ENCODE results near the gene TGFBR3. TPM values are rescaled to one million over a fixed set of nuclear protein-coding genes. Genes with fewer than 3 reads are reported as not detected.

Gene TGFBR3
- total RNA-seq, 1 donor from 2014 or later = 8.9 TPM

DNA sequence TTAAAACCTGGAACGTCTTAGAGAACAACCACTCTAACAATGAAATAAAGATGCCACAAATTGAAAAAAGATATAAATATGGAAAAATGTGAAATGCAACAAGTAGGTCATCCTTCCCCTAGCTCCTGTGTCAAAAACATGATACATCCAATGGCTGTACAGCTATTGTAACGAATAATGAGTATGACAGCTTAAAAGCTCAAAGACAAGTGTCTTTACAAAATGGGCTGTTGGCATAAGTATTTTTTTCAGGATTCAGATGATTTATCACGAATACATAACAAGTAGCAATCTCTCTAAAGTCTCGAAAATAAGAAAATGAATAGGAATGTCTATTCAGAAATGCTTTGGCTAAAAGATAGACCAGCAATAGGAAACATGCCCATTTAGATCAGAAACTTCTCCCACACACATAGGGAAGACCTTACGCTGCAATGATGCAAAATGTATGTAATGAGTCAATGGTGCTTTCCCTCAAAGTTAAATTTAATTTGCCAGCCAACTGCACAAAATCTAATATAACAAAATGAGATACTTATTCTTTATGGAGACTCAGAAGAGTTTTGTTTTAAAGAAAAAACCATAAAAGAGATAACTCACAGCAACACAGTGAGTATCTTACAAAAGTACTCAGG, 8.3 kb downstream of the TGFBR3 start:
- no peak for DNase-seq (ENCODE audit: low spot score)
- peaks cover 56% of the 10 kb centered on the region for H3K4me1 Mint-ChIP-seq (ENCODE audit: low read depth)
- peak overlapping the region; percentile 73 for H3K4me3 Mint-ChIP-seq
- peaks cover 9% of the 10 kb centered on the region for H3K27me3 Mint-ChIP-seq (ENCODE audit: insufficient read depth)
- H3K36me3 Mint-ChIP-seq (ENCODE audit: low read depth) = no peaks in the 10 kb centered on the region
- peak overlapping the region; percentile 87 for H3K27ac Mint-ChIP-seq
- peaks cover 8% of the 10 kb centered on the region for H3K9me3 Mint-ChIP-seq
- intact Hi-C loops (cut with micrococcal nuclease) = loop anchor here (1.0 to 10.0 kb wide), 9 partner anchors 8 to 709 kb away; partner anchors contain the start of gene GFI1

DNA sequence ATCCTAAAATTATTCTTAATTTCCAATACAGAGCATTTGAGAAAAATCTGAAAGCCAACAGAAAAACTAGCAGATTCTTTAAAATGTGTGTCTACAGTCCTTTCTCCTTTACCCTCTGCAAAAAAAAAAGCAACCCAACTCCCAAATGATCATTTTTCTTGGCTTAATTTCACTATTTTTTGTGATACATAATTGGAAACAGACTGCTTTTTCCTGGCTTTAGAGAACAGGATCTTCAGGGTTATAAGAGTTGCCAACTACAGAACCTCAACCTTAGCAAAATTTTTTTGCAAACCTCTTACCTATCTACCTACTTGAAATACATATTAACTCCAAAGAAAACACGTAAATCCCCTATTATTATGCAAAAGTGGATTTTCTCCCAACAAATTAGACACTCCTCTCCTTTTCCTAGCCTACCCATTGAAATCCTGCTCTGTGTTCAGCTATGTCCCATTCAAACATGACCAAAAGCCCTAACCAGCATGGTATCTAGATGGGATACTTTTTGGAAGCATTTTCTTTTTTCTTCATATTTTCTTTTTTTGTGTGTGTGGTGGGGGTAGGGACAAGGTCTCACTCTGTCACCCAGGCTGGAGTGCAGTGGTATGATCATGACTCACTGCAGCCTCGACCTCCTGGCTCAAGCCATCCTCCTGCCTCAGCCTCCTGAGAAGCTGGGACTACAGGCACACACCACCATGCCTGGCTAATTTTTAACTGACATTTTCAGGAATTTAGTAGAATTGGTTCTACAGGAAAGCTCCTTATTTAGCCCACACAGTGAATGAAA, 9.0 kb downstream of the TGFBR3 start:
- Mint-ChIP-seq H3K27me3 (ENCODE audit: insufficient read depth) (peaks cover 9% of the 10 kb centered on the region), H3K36me3 (ENCODE audit: low read depth) (no peaks in the 10 kb centered on the region), H3K4me3 (peak overlapping the region; percentile 73), H3K9me3 (peaks cover 8% of the 10 kb centered on the region), H3K4me1 (ENCODE audit: low read depth) (peaks cover 62% of the 10 kb centered on the region), H3K27ac (peak overlapping the region; percentile 87)
- DNase-seq (ENCODE audit: low spot score) = no peak
- intact Hi-C loops (cut with micrococcal nuclease) = loop anchor here (1.0 to 10.0 kb wide), 13 partner anchors 8 to 710 kb away; partner anchors contain the start of gene GFI1

DNA sequence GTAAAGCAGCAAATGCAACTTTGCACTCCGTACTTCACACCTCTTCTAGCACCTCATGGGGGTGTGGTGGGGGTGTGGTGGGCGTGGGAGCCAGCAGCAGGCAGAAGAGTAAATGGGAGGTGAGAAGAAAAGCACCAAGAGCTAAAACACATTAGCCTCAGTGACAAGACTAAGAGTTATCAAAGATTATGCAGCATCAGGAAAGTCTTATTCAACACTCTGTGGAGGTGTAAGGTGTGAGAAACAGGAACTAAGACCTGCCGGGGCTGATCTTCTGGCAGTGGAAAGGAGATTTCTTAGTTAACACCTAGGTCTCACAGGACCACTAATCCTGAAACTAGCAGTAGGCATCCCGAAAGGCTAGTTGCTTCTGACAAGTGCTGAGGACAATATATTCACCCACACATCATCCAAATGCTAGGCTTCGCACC, 9.9 kb downstream of the TGFBR3 start:
- intact Hi-C loops (cut with micrococcal nuclease) = loop anchor here (1.0 to 10.0 kb wide), 9 partner anchors 51 to 711 kb away; partner anchors contain the start of gene GFI1
- Mint-ChIP-seq H3K9me3 (peaks cover 8% of the 10 kb centered on the region), H3K27ac (peak overlapping the region; percentile 71), H3K27me3 (ENCODE audit: insufficient read depth) (peaks cover 6% of the 10 kb centered on the region), H3K4me3 (peak overlapping the region; percentile 37), H3K4me1 (ENCODE audit: low read depth) (peaks cover 72% of the 10 kb centered on the region), H3K36me3 (ENCODE audit: low read depth) (peaks cover 2% of the 10 kb centered on the region)
- no peak for DNase-seq (ENCODE audit: low spot score)

DNA sequence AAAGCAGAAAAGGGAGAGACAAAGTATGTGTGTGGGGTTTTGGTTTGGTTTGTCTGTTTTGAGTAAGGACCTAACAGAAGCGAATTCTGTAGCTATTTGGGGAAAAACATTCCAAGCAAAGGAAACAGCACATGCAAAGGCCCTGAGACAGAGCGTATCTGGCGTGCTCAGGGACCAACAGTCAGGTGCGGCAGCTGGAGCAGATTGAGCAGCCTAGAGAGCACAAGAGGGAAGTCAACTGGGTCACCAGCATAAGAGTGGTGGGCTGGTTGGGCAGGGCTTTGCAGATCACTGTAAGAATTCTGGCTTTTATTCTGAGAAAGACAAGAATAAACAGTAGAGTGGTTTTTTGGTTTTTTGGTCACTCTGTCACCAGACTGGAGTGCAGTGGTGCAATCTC, 11.8 kb downstream of the TGFBR3 start:
- H3K27ac Mint-ChIP-seq = no peak overlapping the region
- intact Hi-C loops (cut with micrococcal nuclease) = loop anchor here (10.0 kb wide), 1 partner anchor 611 kb away; the partner anchor contains the start of gene GFI1
- peaks cover 8% of the 10 kb centered on the region for H3K36me3 Mint-ChIP-seq (ENCODE audit: low read depth)
- peaks cover 8% of the 10 kb centered on the region for H3K9me3 Mint-ChIP-seq
- H3K4me1 Mint-ChIP-seq (ENCODE audit: low read depth) = peaks cover 74% of the 10 kb centered on the region
- no peak for DNase-seq (ENCODE audit: low spot score)
- peaks cover 9% of the 10 kb centered on the region for H3K27me3 Mint-ChIP-seq (ENCODE audit: insufficient read depth)
- H3K4me3 Mint-ChIP-seq = no peak overlapping the region

DNA sequence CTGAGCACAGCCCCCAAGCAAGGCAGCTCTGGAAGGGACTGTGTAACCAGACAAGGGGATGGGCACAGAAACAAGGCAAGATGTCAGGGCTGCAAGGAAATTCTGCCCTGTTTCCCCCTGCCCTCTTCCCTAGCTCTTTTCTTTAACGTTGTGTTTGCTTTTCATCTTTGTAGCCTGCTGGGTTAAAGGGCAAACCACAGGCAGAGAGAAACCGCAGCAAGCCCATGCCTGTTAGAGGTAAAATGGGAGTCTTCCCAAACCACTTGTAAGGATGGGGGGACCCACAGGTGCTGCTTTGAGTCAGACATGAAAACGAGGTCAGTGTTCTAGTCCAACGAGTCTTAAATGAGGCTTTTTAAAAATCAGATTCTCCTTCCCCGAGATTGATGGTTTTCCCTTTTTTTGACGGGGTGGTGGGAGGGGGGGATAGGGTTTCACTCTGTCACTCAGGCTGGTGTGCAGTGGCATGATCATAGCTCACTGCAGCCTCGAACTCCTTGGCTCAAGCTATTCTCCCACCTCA, 13.3 kb downstream of the TGFBR3 start:
- DNase-seq (ENCODE audit: low spot score) = no peak
- Mint-ChIP-seq H3K4me1 (ENCODE audit: low read depth) (peaks cover 62% of the 10 kb centered on the region), H3K4me3 (peak overlapping the region; percentile 59), H3K27ac (no peak overlapping the region), H3K27me3 (ENCODE audit: insufficient read depth) (peaks cover 11% of the 10 kb centered on the region), H3K9me3 (peaks cover 7% of the 10 kb centered on the region), H3K36me3 (ENCODE audit: low read depth) (peaks cover 8% of the 10 kb centered on the region)
- intact Hi-C loops (cut with micrococcal nuclease) = loop anchor here (1.0 to 10.0 kb wide), 3 partner anchors 14 to 612 kb away; partner anchors contain the start of genes GFI1 and TGFBR3

DNA sequence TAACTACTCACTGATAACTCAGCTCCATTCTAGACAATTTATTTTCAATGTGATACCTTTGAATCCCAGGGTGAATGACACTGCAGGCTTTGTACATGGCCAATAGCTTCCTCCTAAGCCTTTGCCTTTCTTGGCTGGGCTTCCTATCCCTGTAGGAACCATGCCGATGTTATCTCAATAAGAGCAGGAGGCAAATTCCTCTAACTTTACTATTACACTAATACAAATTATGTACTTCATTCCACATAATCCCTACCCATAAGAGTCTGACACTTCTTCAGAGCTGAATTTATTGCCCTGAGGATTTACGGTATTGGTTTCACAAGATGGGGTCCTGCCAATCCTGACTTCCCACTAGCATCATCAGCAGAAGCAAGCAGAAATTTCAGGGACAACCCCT, 14.0 kb downstream of the TGFBR3 start:
- H3K27me3 Mint-ChIP-seq (ENCODE audit: insufficient read depth) = peaks cover 11% of the 10 kb centered on the region
- no peak overlapping the region for H3K4me3 Mint-ChIP-seq
- intact Hi-C loops (cut with micrococcal nuclease) = loop anchor here (1.0 to 10.0 kb wide), 3 partner anchors 15 to 613 kb away; partner anchors contain the start of genes GFI1 and TGFBR3
- no peak for DNase-seq (ENCODE audit: low spot score)
- H3K36me3 Mint-ChIP-seq (ENCODE audit: low read depth) = peaks cover 10% of the 10 kb centered on the region
- peaks cover under 1% of the 10 kb centered on the region for H3K9me3 Mint-ChIP-seq
- H3K4me1 Mint-ChIP-seq (ENCODE audit: low read depth) = peaks cover 56% of the 10 kb centered on the region
- H3K27ac Mint-ChIP-seq = no peak overlapping the region

DNA sequence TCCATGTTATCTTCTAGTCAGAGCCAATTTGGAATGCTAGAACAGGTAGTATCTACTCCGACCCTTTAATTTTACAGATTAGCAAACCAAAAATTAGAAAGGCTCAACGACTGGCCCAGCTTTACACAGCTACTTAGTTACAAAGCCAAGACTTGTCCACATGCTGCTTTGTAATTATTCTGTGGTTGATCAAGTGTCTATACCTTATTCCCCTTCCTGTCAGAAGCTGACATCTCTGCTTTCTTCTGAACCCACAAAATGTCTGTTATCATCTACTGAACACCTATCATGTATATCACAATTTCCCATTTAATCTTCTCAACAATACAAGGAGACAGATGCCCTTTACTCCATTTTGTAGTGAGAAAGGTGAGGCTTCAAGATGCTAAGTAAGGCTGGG, 15.6 kb downstream of the TGFBR3 start:
- peaks cover 13% of the 10 kb centered on the region for H3K27me3 Mint-ChIP-seq (ENCODE audit: insufficient read depth)
- no peak overlapping the region for H3K4me3 Mint-ChIP-seq
- H3K4me1 Mint-ChIP-seq (ENCODE audit: low read depth) = peaks cover 40% of the 10 kb centered on the region
- intact Hi-C loops (cut with micrococcal nuclease) = loop anchor here (10.0 kb wide), 1 partner anchor 614 kb away; the partner anchor contains the start of gene GFI1
- peaks cover 11% of the 10 kb centered on the region for H3K36me3 Mint-ChIP-seq (ENCODE audit: low read depth)
- no peak for DNase-seq (ENCODE audit: low spot score)
- no peak overlapping the region for H3K27ac Mint-ChIP-seq
- no peaks in the 10 kb centered on the region for H3K9me3 Mint-ChIP-seq

DNA sequence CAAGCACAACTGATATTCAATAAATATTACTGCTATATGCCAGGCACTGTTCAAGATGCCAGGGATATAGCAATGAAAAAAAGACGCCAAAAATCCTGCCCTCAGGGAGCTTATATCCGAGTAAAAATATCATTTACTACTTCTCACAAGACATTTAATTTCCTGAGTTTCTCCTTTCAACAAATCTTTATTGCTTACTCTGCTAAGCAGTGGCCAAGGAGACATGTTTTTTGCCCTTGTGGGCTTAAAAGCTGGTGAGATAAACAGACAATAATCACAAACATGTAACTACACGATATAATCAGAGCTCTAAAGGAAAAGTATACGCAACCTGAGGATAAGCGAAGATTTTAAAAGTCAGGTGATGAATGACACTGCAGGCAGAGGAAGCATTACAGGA, 19.5 kb downstream of the TGFBR3 start:
- no peak for DNase-seq (ENCODE audit: low spot score)
- Mint-ChIP-seq H3K36me3 (ENCODE audit: low read depth) (peaks cover 13% of the 10 kb centered on the region), H3K4me3 (no peak overlapping the region), H3K27me3 (ENCODE audit: insufficient read depth) (peaks cover 15% of the 10 kb centered on the region), H3K4me1 (ENCODE audit: low read depth) (peaks cover 11% of the 10 kb centered on the region), H3K27ac (no peak overlapping the region), H3K9me3 (no peaks in the 10 kb centered on the region)
- intact Hi-C loops (cut with micrococcal nuclease) = no loop called here

DNA sequence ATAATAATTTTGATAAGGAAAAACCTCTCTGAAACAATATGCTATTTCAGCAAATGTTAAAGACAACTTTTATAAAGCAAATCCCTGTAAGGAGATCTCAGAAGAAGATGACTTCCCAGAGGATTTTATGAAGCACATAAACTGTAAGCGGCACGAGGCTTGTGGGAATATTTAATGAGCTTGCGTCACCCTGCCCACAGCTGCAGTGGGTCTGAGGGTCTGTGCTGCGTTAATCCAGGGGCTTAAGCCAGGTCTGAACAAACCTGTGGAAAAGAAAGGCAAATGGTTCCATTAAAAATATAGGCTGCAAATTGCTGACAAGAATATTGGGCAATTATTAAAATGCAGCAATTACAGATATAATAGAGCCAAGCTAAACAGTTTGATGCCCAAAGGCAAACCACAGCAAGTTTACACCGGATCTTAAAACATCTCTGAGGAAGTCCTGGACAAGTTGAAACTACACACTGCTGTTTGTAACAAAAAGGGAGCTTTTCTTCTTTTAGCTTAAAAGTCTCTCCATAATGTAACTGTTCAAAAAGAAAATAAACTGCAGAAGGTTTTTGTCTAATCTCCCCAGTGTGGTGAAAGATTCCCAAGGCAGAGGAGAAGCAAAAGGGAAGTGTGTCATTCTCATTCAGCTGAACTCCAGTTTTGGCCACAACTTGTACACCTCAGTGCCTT, 21.8 kb downstream of the TGFBR3 start:
- Mint-ChIP-seq H3K27me3 (ENCODE audit: insufficient read depth) (peaks cover 15% of the 10 kb centered on the region), H3K27ac (no peak overlapping the region), H3K4me1 (ENCODE audit: low read depth) (peaks cover 5% of the 10 kb centered on the region), H3K36me3 (ENCODE audit: low read depth) (peaks cover 11% of the 10 kb centered on the region), H3K4me3 (no peak overlapping the region), H3K9me3 (no peaks in the 10 kb centered on the region)
- intact Hi-C loops (cut with micrococcal nuclease) = no loop called here
- DNase-seq (ENCODE audit: low spot score) = no peak

DNA sequence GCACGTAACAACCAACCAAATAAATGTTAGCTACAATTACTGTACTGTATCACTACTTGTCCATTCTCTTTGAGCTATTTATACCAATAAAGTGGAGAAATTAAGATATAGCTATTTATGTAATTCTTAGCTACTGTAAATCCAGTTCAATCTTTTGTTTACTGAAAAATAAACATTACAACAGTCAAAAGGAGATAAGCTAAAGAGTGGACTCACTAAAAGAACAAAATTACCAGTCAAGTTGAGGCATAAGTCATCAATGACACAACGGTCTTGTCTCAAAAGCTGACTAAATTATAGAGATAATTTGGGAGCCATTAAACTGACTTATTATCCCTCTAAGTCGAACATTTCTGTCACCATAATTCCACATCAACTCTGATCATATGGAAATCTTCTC, 22.5 kb downstream of the TGFBR3 start:
- intact Hi-C loops (cut with micrococcal nuclease) = no loop called here
- Mint-ChIP-seq H3K9me3 (no peaks in the 10 kb centered on the region), H3K27me3 (ENCODE audit: insufficient read depth) (peaks cover 12% of the 10 kb centered on the region), H3K36me3 (ENCODE audit: low read depth) (peaks cover 16% of the 10 kb centered on the region), H3K4me3 (no peak overlapping the region), H3K27ac (no peak overlapping the region), H3K4me1 (ENCODE audit: low read depth) (peaks cover 5% of the 10 kb centered on the region)
- DNase-seq (ENCODE audit: low spot score) = no peak

DNA sequence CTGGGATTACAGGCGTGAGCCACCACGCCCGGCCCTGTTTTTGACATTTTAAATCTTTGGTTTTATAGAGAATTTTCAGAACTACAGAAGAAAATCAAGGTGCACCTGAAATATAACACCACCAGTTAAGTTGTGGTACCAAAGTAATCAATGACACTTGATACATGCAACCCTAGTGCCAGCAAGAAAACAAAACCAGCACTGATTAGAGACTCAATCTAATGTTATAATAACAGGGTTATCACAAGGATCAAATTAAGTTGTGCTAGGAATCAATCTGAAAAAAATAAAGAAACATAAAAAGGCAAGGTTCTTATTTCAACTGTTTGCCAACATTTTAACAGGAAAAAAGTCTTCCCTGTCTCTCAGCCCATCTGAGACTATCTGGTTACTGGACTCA, 23.8 kb downstream of the TGFBR3 start:
- no peak for DNase-seq (ENCODE audit: low spot score)
- H3K27ac Mint-ChIP-seq = no peak overlapping the region
- no peak overlapping the region for H3K4me3 Mint-ChIP-seq
- intact Hi-C loops (cut with micrococcal nuclease) = no loop called here
- H3K27me3 Mint-ChIP-seq (ENCODE audit: insufficient read depth) = peaks cover 11% of the 10 kb centered on the region
- no peaks in the 10 kb centered on the region for H3K9me3 Mint-ChIP-seq
- peaks cover 5% of the 10 kb centered on the region for H3K4me1 Mint-ChIP-seq (ENCODE audit: low read depth)
- H3K36me3 Mint-ChIP-seq (ENCODE audit: low read depth) = peaks cover 14% of the 10 kb centered on the region

DNA sequence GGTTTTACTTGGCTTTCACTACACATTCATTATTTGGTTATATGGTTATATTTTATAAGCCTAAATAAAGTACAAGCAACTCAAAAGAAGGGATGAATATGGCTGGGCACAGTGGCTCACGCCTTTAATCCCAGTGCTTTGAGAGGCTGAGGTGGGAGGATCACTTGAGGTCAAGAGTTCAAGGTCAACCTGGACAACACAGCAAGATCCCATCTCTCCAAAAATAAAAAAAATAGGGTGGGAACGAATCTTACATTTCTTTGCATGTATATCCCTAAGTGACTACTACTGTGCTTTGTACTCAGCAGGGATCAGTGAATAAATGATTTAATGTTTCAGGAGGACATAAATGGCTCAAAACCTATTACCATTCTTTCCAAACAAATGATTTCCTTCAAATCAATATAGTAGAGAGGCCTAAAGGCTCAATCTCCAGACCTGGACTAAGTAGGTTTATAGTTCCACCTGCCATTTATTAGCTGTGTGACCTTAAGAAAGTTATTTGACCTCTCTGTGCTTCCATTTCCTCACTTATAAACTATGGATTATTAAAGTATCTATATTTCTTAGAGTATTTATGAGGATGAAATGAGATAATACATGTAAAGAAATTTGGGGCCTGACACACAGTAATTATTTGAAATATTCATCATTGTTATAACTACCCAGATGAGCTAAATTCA, 28.3 kb downstream of the TGFBR3 start:
- H3K36me3 Mint-ChIP-seq (ENCODE audit: low read depth) = peaks cover 11% of the 10 kb centered on the region
- intact Hi-C loops (cut with micrococcal nuclease) = no loop called here
- no peak overlapping the region for H3K4me3 Mint-ChIP-seq
- no peak overlapping the region for H3K27ac Mint-ChIP-seq
- H3K4me1 Mint-ChIP-seq (ENCODE audit: low read depth) = peaks cover 5% of the 10 kb centered on the region
- H3K9me3 Mint-ChIP-seq = peaks cover 3% of the 10 kb centered on the region
- DNase-seq (ENCODE audit: low spot score) = no peak
- H3K27me3 Mint-ChIP-seq (ENCODE audit: insufficient read depth) = peaks cover 4% of the 10 kb centered on the region

Measured in activated T-helper 1 cell treated with anti-CD3 and anti-CD28 coated beads, Interleukin-12 subunit alpha, Interleukin-12 subunit beta, Interleukin-2, Interleukin-4 antibody, amounts not matched to agents 30 ng/mL and 10 ng/mL and 1 ng/mL, durations not matched to agents 14 hours and 24 hours and 36 hours (primary cell).